ENCODE results near the gene VSX1. TPM values are rescaled to one million over a fixed set of nuclear protein-coding genes. Genes with fewer than 3 reads are reported as not detected.

VSX1 gene
- polyA plus RNA-seq, 1 of the 3 experiments (the other 2 are of a cell fraction) = not detected

DNA sequence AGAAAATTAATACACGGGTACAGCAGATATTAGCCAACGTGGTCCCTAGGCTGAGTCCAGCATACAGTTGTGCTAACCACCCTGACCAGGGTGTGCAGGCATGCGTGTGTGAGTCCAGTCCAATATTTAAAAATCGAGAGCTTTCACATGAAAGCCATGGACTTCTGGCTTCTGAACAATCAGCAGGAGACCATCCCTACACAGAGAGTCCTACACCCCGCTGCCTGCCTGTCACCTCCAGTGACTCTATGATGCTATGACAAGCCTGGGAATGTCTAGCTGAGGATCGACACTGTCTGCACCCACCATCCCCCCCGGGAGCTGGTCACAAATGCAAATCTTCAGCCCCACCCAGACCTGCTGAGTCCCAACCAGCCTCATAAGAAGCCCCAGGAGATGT lies 31.9 kb downstream of the VSX1 start:
- Histone ChIP-seq H3K4me2 (no peak overlapping the region), H3K27ac (ENCODE audit: low read depth in 2 of 2, low read length in 1 of 2) (no peak overlapping the region), H3K36me3 (replicated peaks in 1 of 2; ENCODE audit: control insufficient read depth in 1 of 2, insufficient read depth in 2 of 2, low read length in 1 of 2) (no peaks in the 10 kb centered on the region), H3K4me3 (ENCODE audit: low read depth in 2 of 2, low read length in 1 of 2) (no peak overlapping the region), H3K9ac (no peak overlapping the region), H3K4me1 (ENCODE audit: control insufficient read depth in 1 of 2, insufficient read depth in 2 of 2, low read depth in 1 of 2, low read length in 1 of 2) (no peaks in the 10 kb centered on the region), H3K9me2 (no peaks in the 10 kb centered on the region), H3K9me3 (no peaks in the 10 kb centered on the region), H3K27me3 (ENCODE audit: insufficient read depth) (0 out of 2 replicates have a peak, but pooled peaks cover 6% of the 10 kb centered on the region), H2AFZ (ENCODE audit: low read depth) (no peak overlapping the region), H3K79me2 (ENCODE audit: insufficient read depth) (no peaks in the 10 kb centered on the region), H3F3A (replicated peaks; ENCODE audit: insufficient read depth) (no peaks in the 10 kb centered on the region), H4K20me1 (ENCODE audit: insufficient read depth) (no peaks in the 10 kb centered on the region)
- no peak for TF ChIP-seq RXRA (IDR thresholded peaks at IDR 0.05; ENCODE audit: borderline replicate concordance, low read depth)
- TF ChIP-seq NFIC (IDR thresholded peaks at IDR 0.05; ENCODE audit: borderline replicate concordance) = no peak
- TF ChIP-seq TCF12 (IDR thresholded peaks at IDR 0.05) = no peak
- TF ChIP-seq FOXJ3 (CRISPR knock-in tag; IDR thresholded peaks at IDR 0.05) = no peak
- TF ChIP-seq USF1 (IDR thresholded peaks at IDR 0.05; ENCODE audit: borderline replicate concordance, low read depth) = no peak
- TF ChIP-seq, protein P1, sequence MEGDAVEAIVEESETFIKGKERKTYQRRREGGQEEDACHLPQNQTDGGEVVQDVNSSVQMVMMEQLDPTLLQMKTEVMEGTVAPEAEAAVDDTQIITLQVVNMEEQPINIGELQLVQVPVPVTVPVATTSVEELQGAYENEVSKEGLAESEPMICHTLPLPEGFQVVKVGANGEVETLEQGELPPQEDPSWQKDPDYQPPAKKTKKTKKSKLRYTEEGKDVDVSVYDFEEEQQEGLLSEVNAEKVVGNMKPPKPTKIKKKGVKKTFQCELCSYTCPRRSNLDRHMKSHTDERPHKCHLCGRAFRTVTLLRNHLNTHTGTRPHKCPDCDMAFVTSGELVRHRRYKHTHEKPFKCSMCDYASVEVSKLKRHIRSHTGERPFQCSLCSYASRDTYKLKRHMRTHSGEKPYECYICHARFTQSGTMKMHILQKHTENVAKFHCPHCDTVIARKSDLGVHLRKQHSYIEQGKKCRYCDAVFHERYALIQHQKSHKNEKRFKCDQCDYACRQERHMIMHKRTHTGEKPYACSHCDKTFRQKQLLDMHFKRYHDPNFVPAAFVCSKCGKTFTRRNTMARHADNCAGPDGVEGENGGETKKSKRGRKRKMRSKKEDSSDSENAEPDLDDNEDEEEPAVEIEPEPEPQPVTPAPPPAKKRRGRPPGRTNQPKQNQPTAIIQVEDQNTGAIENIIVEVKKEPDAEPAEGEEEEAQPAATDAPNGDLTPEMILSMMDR (IDR thresholded peaks at IDR 0.05) = no peak
- DNase-seq = no peak
- ChIA-PET CTCF (no interaction called here), POLR2A (no interaction called here)
- 59% methylated on average over 7 of the region's 7 CpGs for WGBS (ENCODE audit: low lambda C conversion rate)

DNA sequence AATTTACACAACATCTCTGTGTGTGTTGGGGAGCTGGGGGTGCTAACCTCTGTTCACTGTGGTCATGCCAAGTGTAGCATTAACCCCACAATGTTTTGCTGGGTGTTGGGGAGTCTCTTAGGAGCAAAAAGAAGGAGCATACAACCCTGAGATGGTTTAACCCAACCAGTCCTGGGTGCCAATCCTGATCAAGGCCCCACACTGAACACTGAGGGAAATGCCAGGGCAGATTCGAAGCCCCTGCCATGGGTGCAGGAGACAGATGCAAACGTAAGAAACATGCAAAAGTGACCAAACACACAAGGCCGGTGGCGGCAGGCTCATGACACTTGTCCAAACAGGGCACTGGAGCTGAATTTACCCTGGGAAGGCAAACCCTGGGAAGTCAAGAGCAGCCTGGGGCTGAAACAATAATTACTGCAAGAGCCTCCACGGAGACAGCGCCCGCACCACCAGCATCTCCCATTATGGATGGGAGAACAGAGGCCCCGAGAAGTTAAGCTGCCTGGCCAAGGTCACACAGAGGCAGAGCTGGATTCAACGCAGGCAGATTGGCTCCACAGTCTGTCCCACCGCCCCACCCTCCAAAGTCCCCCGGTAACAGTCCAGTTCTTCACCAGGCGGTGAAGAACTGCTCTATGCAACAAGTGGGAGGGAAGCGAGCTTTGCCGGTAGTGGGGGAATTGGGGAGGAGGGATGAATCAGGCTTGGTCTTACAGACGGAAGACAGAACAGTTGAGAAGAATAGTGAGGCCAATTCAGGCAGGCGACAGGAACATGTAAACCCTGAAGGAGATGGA lies 32.5 kb downstream of the VSX1 start:
- whole genome bisulfite sequencing (ENCODE audit: low lambda C conversion rate) = 72% methylated on average over 12 of the region's 16 CpGs
- DNase-seq = no peak
- no peak overlapping the region for H3K4me2 ChIP-seq

More for the DNA sequence above, 32.5 kb downstream of the VSX1 start:
- TF ChIP-seq, protein P1 (IDR thresholded peaks at IDR 0.05) = no peak
- TF ChIP-seq PBX3 (IDR thresholded peaks at IDR 0.05) = no peak
- no peak for TF ChIP-seq FOSL2 (IDR thresholded peaks at IDR 0.05; ENCODE audit: borderline replicate concordance, low read depth)
- no peak for TF ChIP-seq FOXM1 (IDR thresholded peaks at IDR 0.05; ENCODE audit: low read depth)
- no peak for TF ChIP-seq NFIC (IDR thresholded peaks at IDR 0.05; ENCODE audit: borderline replicate concordance)
- no peak for TF ChIP-seq FOXJ3 (CRISPR knock-in tag; IDR thresholded peaks at IDR 0.05)
- Histone ChIP-seq H3K27ac (ENCODE audit: low read depth in 2 of 2, low read length in 1 of 2) (no peak overlapping the region), H3K9ac (no peak overlapping the region), H3F3A (replicated peaks; ENCODE audit: insufficient read depth) (no peaks in the 10 kb centered on the region), H3K79me2 (ENCODE audit: insufficient read depth) (no peaks in the 10 kb centered on the region), H2AFZ (ENCODE audit: low read depth) (no peak overlapping the region), H3K9me3 (no peaks in the 10 kb centered on the region), H3K9me2 (no peaks in the 10 kb centered on the region), H3K27me3 (ENCODE audit: insufficient read depth) (0 out of 2 replicates have a peak, but pooled peaks cover 6% of the 10 kb centered on the region), H3K4me1 (ENCODE audit: control insufficient read depth in 1 of 2, insufficient read depth in 2 of 2, low read depth in 1 of 2, low read length in 1 of 2) (no peaks in the 10 kb centered on the region), H3K4me3 (ENCODE audit: low read depth in 2 of 2, low read length in 1 of 2) (no peak overlapping the region), H3K36me3 (replicated peaks in 1 of 2; ENCODE audit: control insufficient read depth in 1 of 2, insufficient read depth in 2 of 2, low read length in 1 of 2) (no peaks in the 10 kb centered on the region), H4K20me1 (ENCODE audit: insufficient read depth) (no peaks in the 10 kb centered on the region)
- ChIA-PET CTCF (no interaction called here), POLR2A (no interaction called here)

Measured in SK-N-SH (cell line).